A549 (cell line): ENCODE measurements around the gene MBTPS2. TPM values are rescaled to one million over a fixed set of nuclear protein-coding genes. Genes with fewer than 3 reads are reported as not detected.

ENCODE experiments used
- ATAC-seq, 2 experiments: fragments of 200-7000 bp in 1 of 2; fragments of >200 bp in 1 of 2; cut with Nextera tagmentation in 1 of 2; cut with Tn5 transposase in 1 of 2; 3 replicates each; pipeline versions ENCODE4 v1.8.0 to v1.9.1; 2018 to 2020; ENCODE audit warnings: mild to moderate bottlenecking in 1 of 2, moderate library complexity in 1 of 2
- CTCF ChIA-PET: fragments of 300-600 bp; sonication (Branson Sonifier 250); formaldehyde crosslinking; extraction: SDS; loops from one replicate; lab custom pipeline; 2021; ENCODE audit warnings: antibody characterized with exemption, inconsistent platforms; lab: Yijun Ruan, JAX
- POLR2A ChIA-PET: fragments of 350-600 bp; formaldehyde crosslinking; extraction: SDS; loops from one replicate; lab custom pipeline; 2021; ENCODE audit warnings: antibody characterized with exemption, inconsistent platforms; lab: Yijun Ruan, JAX
- DNase-seq, 2 experiments: peaks; one replicate each; pipeline versions ENCODE4 v3.0.0 to v3.0.0-alpha.2; 2011 to 2016; ENCODE audit warnings: low read depth in 1 of 2, low spot score in 1 of 2
- FAIRE-seq: peaks from 2 replicates; lab custom pipeline; 2011; peaks lifted over from hg19 to GRCh38; lab: Jason Lieb, UNC
- H3K27ac ChIP-seq, 2 experiments: fragments of >200 bp; sonication (Bioruptor Twin); formaldehyde crosslinking; 3 replicates each; pipeline ENCODE4 v1.5.1; 2016 to 2017
- H3K4me1 ChIP-seq: fragments of >200 bp; sonication (Bioruptor Twin); formaldehyde crosslinking; 3 replicates; pipeline ENCODE4 v1.6.1; 2016
- H3K4me2 ChIP-seq: fragments of >200 bp; sonication (Bioruptor Twin); formaldehyde crosslinking; 3 replicates; pipeline ENCODE4 v1.6.1; 2016
- H3K4me3 ChIP-seq: fragments of >200 bp; sonication (Bioruptor Twin); formaldehyde crosslinking; 3 replicates; pipeline ENCODE4 v1.5.1; 2016
- H3K9me3 ChIP-seq: fragments of >200 bp; sonication (Bioruptor Twin); formaldehyde crosslinking; 3 replicates; pipeline ENCODE4 v1.6.1; 2016
- ATOH8 ChIP-seq: fragments of 250-450 bp; sonication (Bioruptor Pico); IDR thresholded peaks from 2 replicates; pipeline ENCODE4 v1.5.0; 2020; ENCODE audit warnings: low read depth, mild to moderate bottlenecking, moderate library complexity
- CEBPB ChIP-seq, 2 experiments: fragments of >200 bp in 1 of 2; sonication (Bioruptor Twin) in 1 of 2; formaldehyde crosslinking in 1 of 2; IDR thresholded peaks; 2 replicates each; pipeline ENCODE4 v1.6.1; 2012 to 2016
- CHD4 ChIP-seq: fragments of 200-600 bp; sonication (generic); IDR thresholded peaks from 2 replicates; pipeline ENCODE4 v1.6.1; 2016; ENCODE audit warnings: antibody characterized with exemption, mild to moderate bottlenecking, borderline replicate concordance
- CTCF ChIP-seq: fragments of >200 bp; sonication (Bioruptor Twin); formaldehyde crosslinking; IDR thresholded peaks from 3 replicates; pipeline ENCODE4 v1.5.1; 2016
- EHF ChIP-seq: fragments of 250-450 bp; sonication (Bioruptor Pico); IDR thresholded peaks from 2 replicates; pipeline ENCODE4 v1.5.0; 2020; ENCODE audit warnings: mild to moderate bottlenecking
- FOSL2 ChIP-seq, 2 experiments: fragments of 450-650 bp in 1 of 2; fragments of >200 bp in 1 of 2; sonication (Bioruptor Twin) in 1 of 2; formaldehyde crosslinking; IDR thresholded peaks; 2 replicates each; pipeline versions ENCODE4 v1.5.0 to v1.6.1; 2016 to 2020; ENCODE audit warnings: mild to moderate bottlenecking in 1 of 2, moderate library complexity in 1 of 2
- GATA3 ChIP-seq: IDR thresholded peaks from 2 replicates; pipeline ENCODE4 v1.6.1; 2012; ENCODE audit warnings: borderline replicate concordance
- HOXB5 ChIP-seq: fragments of 250-450 bp; sonication (Bioruptor Pico); IDR thresholded peaks from 2 replicates; pipeline ENCODE4 v1.5.0; 2020; ENCODE audit warnings: mild to moderate bottlenecking, moderate library complexity
- JUN ChIP-seq, 2 experiments: fragments of >200 bp; sonication (Bioruptor Twin); formaldehyde crosslinking; IDR thresholded peaks; 2 replicates in 1 of 2; 3 replicates in 1 of 2; pipeline ENCODE4 v1.6.1; 2016 to 2017
- JUNB ChIP-seq: fragments of >200 bp; sonication (Bioruptor Twin); formaldehyde crosslinking; IDR thresholded peaks from 2 replicates; pipeline ENCODE4 v1.6.1; 2016
- KDM1A ChIP-seq: fragments of 200-600 bp; sonication (generic); IDR thresholded peaks from 2 replicates; pipeline ENCODE4 v1.6.1; 2016; ENCODE audit warnings: low read depth, mild to moderate bottlenecking
- MAFK ChIP-seq: fragments of 450-650 bp; IDR thresholded peaks from 2 replicates; pipeline ENCODE4 v1.6.1; 2014; ENCODE audit not compliant: partially characterized antibody
- MAX ChIP-seq: IDR thresholded peaks from 2 replicates; pipeline ENCODE4 v1.6.1; 2012
- NPAS2 ChIP-seq: fragments of 250-450 bp; sonication (Bioruptor Pico); IDR thresholded peaks from 2 replicates; pipeline ENCODE4 v1.8.0; 2022; ENCODE audit warnings: mild to moderate bottlenecking, moderate library complexity, borderline replicate concordance
- WGBS: methylation state at CpG from one replicate; pipeline ENCODE4 v1.1.6; 2017; ENCODE audit errors: missing lambda C conversion rate; 5-methylcytosine and 5-hydroxymethylcytosine counted together
- polyA plus RNA-seq, 4 experiments: library from polyadenylated mRNA; depleted of rRNA in 3 of 4; stranded (reverse); fragments of >200 nt; fragmentation: RNase III in 1 of 4; extraction: RNeasy Plus Mini Kit Qiagen cat#74134 plus additional on column Dnase treatment in 1 of 4; gene quantifications; 2 replicates in 3 of 4; 3 replicates in 1 of 4; pipeline ENCODE4 v1.2.3, GENCODE V29; 2011 to 2017

Gene MBTPS2
- polyA plus RNA-seq, 2 of the 4 experiments (the other 2 are of a cell fraction): 24.7 to 65.6 TPM

- peak overlapping the region; percentile 32 for H3K4me3 ChIP-seq
- POLR2A ChIA-PET: interaction anchor here (1.4 kb wide), 1 partner anchor 15 kb away, joined by 3 read pairs; no protein-coding TSS in a partner anchor
Observed at GRCh38 chrX:21926116-21926515, 86.7 kb downstream of the MBTPS2 start.

GRCh38 chrX:21926527-21927278, 87.3 kb downstream of the MBTPS2 start:
- WGBS: under 1% methylated on average over 6 of the region's 6 CpGs
- ChIA-PET CTCF (interaction anchor here (1.0 to 1.3 kb wide), 2 partner anchors 58 to 88 kb away, joined by 3 to 5 read pairs; no protein-coding TSS in a partner anchor), POLR2A (interaction anchor here (1.4 kb wide), 1 partner anchor 15 kb away, joined by 3 read pairs; no protein-coding TSS in a partner anchor)
- Histone ChIP-seq H3K9me3 (no peaks in the 10 kb centered on the region), H3K4me1 (peaks cover 18% of the 10 kb centered on the region), H3K4me3 (peak overlapping the region; percentile 32), H3K27ac (peak overlapping the region; percentile 69 to 82), H3K4me2 (peak overlapping the region; percentile 71)
- ATAC-seq (peak; percentile 98 to 99), FAIRE-seq (peak; percentile 100), DNase-seq (peak; percentile 77 to 89)
- TF ChIP-seq MAX (0 out of 2 replicates have a peak, but pooled peaks have one; percentile 34), CHD4 (no peak), EHF (CRISPR knock-in tag) (0 out of 2 replicates have a peak, but pooled peaks have one; percentile 22), KDM1A (no peak), JUNB (peak; percentile 84), GATA3 (peak; percentile 67; the same call in 1 of the 2 replicates), FOSL2 (IDR thresholded peaks at IDR 0.05) (peak; percentile 80), FOSL2 (CRISPR knock-in tag; IDR thresholded peaks at IDR 0.05) (peak; percentile 97), CTCF (no peak), JUN (IDR thresholded peaks at IDR 0.05) (peak in 1 of 2 experiments; percentile 35; a peak in 1 of 5 replicates), CEBPB (IDR thresholded peaks at IDR 0.05) (peak in 1 of 2 experiments; percentile 16; a peak in 1 of 4 replicates), MAFK (peak; percentile 22)

More at GRCh38 chrX:21926116-21926515, 86.7 kb downstream of the MBTPS2 start:
- peak overlapping the region; percentile 71 for H3K4me2 ChIP-seq
- CTCF ChIA-PET: interaction anchor here (1.3 kb wide), 1 partner anchor 59 kb away, joined by 5 read pairs; no protein-coding TSS in a partner anchor
- FAIRE-seq (peak; percentile 95), ATAC-seq (peak in 1 of 2 experiments; percentile 38; a peak in 1 of 6 replicates), DNase-seq (peak in 1 of 2 experiments; percentile 18)
- TF ChIP-seq HOXB5: no peak
- peak; percentile 40 to 72; a peak in 2 of 4 replicates for TF ChIP-seq CEBPB (IDR thresholded peaks at IDR 0.05)
- under 1% methylated on average over 3 of the region's 3 CpGs for WGBS
- H3K27ac ChIP-seq: peak overlapping the region; percentile 69 to 82
- no peaks in the 10 kb centered on the region for H3K9me3 ChIP-seq
- H3K4me1 ChIP-seq: peaks cover 18% of the 10 kb centered on the region

GRCh38 chrX:21929209-21929608, 89.8 kb downstream of the MBTPS2 start:
- WGBS: 96% methylated on average over 4 of the region's 4 CpGs

More at GRCh38 chrX:21929209-21929608, 89.8 kb downstream of the MBTPS2 start:
- ChIA-PET CTCF (interaction anchor here (0.6 to 1.0 kb wide), 3 partner anchors 56 to 1413 kb away, joined by 3 read pairs; no protein-coding TSS in a partner anchor), POLR2A (no interaction called here)
- TF ChIP-seq NPAS2 (CRISPR knock-in tag) (no peak), CEBPB (IDR thresholded peaks at IDR 0.05) (peak in 1 of 2 experiments; percentile 72; a peak in 3 of 4 replicates), ATOH8 (CRISPR knock-in tag) (no peak)
- TF ChIP-seq, all 56 proteins: peak for 1
- DNase-seq (no peak), FAIRE-seq (peak; percentile 61), ATAC-seq (no peak)
- Histone ChIP-seq H3K27ac (peak overlapping the region in 1 of 2 experiments; percentile 46; a peak in 3 of 6 replicates), H3K4me1 (peaks cover 34% of the 10 kb centered on the region), H3K4me2 (no peak overlapping the region), H3K4me3 (no peak overlapping the region), H3K9me3 (no peaks in the 10 kb centered on the region)
